ENCODE measurements around the gene MTMR12.
"Not testable (repeated sequence)": the region's sequence is repeated elsewhere in the genome, so short reads cannot be mapped to it uniquely, and the experiment has no call there.

MTMR12 gene

GRCh38 chr5:32332361-32332760 lies 19.6 kb upstream of the MTMR12 start:
- DNase-seq (ENCODE audit: insufficient read length, low spot score) (no peak), FAIRE-seq (no peak)
- no peak for TF ChIP-seq POLR2A (IDR thresholded peaks at IDR 0.05; ENCODE audit: low read depth, low read length)

- FAIRE-seq (no peak), DNase-seq (ENCODE audit: insufficient read length, low spot score) (no peak)
- TF ChIP-seq POLR2A (IDR thresholded peaks at IDR 0.05; ENCODE audit: low read depth, low read length): no peak
These were observed 19.2 kb upstream of the MTMR12 start for GRCh38 chr5:32331935-32332274.

GRCh38 chr5:32331217-32331934 lies 18.6 kb upstream of the MTMR12 start:
- DNase-seq (ENCODE audit: insufficient read length, low spot score) (no peak), FAIRE-seq (no peak)
- no peak for TF ChIP-seq POLR2A (IDR thresholded peaks at IDR 0.05; ENCODE audit: low read depth, low read length)

GRCh38 chr5:32330126-32330971 lies 17.6 kb upstream of the MTMR12 start:
- TF ChIP-seq POLR2A (IDR thresholded peaks at IDR 0.05; ENCODE audit: low read depth, low read length): no peak
- DNase-seq (ENCODE audit: insufficient read length, low spot score) (no peak), FAIRE-seq (no peak)

- DNase-seq (ENCODE audit: insufficient read length, low spot score) (peak; percentile 58), FAIRE-seq (no peak)
- no peak for TF ChIP-seq POLR2A (IDR thresholded peaks at IDR 0.05; ENCODE audit: low read depth, low read length)
These were observed 16.7 kb upstream of the MTMR12 start for GRCh38 chr5:32329395-32329834.

- FAIRE-seq: no peak
- no peak for TF ChIP-seq POLR2A (IDR thresholded peaks at IDR 0.05; ENCODE audit: low read depth, low read length)
- no peak for DNase-seq (ENCODE audit: insufficient read length, low spot score)
These were observed 13.6 kb upstream of the MTMR12 start for GRCh38 chr5:32326216-32326772.

- DNase-seq (ENCODE audit: insufficient read length, low spot score) (no peak), FAIRE-seq (no peak)
- TF ChIP-seq POLR2A (IDR thresholded peaks at IDR 0.05; ENCODE audit: low read depth, low read length): no peak
These were observed 12.9 kb upstream of the MTMR12 start for GRCh38 chr5:32325616-32326015.

GRCh38 chr5:32325062-32325461 lies 12.3 kb upstream of the MTMR12 start:
- TF ChIP-seq POLR2A (IDR thresholded peaks at IDR 0.05; ENCODE audit: low read depth, low read length): no peak
- no peak for DNase-seq (ENCODE audit: insufficient read length, low spot score)
- no peak for FAIRE-seq

GRCh38 chr5:32323741-32324140 lies 11.0 kb upstream of the MTMR12 start:
- TF ChIP-seq POLR2A (IDR thresholded peaks at IDR 0.05; ENCODE audit: low read depth, low read length): no peak

GRCh38 chr5:32322882-32323281 lies 10.1 kb upstream of the MTMR12 start:
- no peak for DNase-seq (ENCODE audit: insufficient read length, low spot score)
- TF ChIP-seq POLR2A (IDR thresholded peaks at IDR 0.05; ENCODE audit: low read depth, low read length): no peak
- no peak for FAIRE-seq

More at GRCh38 chr5:32323741-32324140, 11.0 kb upstream of the MTMR12 start:
- DNase-seq (ENCODE audit: insufficient read length, low spot score): no peak
- no peak for FAIRE-seq

- not testable (repeated sequence) for FAIRE-seq; DNase-seq (ENCODE audit: insufficient read length, low spot score)
These were observed 9.0 kb upstream of the MTMR12 start for GRCh38 chr5:32321787-32322186.

- FAIRE-seq (no peak), DNase-seq (ENCODE audit: insufficient read length, low spot score) (no peak)
- no peak for TF ChIP-seq POLR2A (IDR thresholded peaks at IDR 0.05; ENCODE audit: low read depth, low read length)
These were observed 7.8 kb upstream of the MTMR12 start for GRCh38 chr5:32320576-32320975.

- DNase-seq (ENCODE audit: insufficient read length, low spot score): no peak
- TF ChIP-seq POLR2A (IDR thresholded peaks at IDR 0.05; ENCODE audit: low read depth, low read length): no peak
- FAIRE-seq: no peak
These were observed 7.3 kb upstream of the MTMR12 start for GRCh38 chr5:32319926-32320543.

- FAIRE-seq (no peak), DNase-seq (ENCODE audit: insufficient read length, low spot score) (no peak)
- no peak for TF ChIP-seq POLR2A (IDR thresholded peaks at IDR 0.05; ENCODE audit: low read depth, low read length)
These were observed 6.7 kb upstream of the MTMR12 start for GRCh38 chr5:32319392-32319791.

Data from H54 (cell line).